Neural progenitor cell (in vitro differentiated cells): Measurements from ENCODE around the gene RAD51B.

Experiments
- CTCF ChIP-seq: fragments of 200-600 bp; sonication (generic); IDR thresholded peaks from 2 replicates; pipeline ENCODE4 v1.5.1; 2017; ENCODE audit warnings: antibody characterized with exemption, mild to moderate bottlenecking
- EZH2 ChIP-seq: fragments of 200-600 bp; sonication (generic); IDR thresholded peaks from 2 replicates; pipeline ENCODE4 v1.6.1; 2017; ENCODE audit warnings: antibody characterized with exemption, mild to moderate bottlenecking, moderate library complexity

DNA sequence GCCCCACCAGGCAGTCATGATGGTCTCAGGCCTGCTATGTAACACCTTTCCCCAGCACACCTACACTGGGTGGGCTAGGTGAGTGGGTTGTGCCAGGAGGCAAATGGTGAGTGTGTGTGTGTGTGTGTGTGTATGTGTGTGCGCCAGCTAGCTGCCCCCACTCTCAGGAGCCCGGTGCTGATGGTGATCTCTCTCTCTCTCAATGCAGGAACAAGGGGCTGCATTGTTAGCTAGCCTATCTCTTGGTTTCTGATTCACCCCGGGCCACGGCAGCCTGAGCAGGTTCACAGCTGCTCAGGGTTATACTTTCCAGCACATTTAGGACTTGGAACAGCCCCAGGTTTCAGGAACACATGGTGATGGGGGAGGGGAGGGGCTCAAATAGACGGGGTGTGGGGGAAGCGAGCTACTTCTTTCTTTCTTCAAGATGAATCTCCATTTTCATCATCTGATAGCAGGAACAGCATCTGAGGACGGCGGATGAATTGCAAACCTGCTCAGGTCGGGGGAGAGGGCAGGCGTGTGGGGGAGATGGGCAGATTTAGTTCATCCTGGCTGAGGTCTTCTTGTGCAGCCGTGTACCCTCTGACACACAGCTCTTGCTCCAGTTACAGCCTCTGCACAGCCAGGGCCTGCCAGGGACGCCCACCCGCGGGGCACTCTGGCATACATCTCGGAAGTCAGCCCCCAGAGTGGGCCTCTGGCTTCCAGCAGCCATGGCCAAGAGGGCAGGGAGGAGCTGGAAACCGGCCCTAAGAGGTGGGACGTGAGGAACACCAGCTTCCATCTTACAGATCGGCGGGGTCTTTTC is 835.6 kb downstream of the RAD51B start:
- TF ChIP-seq CTCF (no peak), EZH2 (no peak)
